ENCODE results near the gene MARVELD2.

The MARVELD2 gene

GRCh38 chr5:69491027-69491426, 76.1 kb downstream of the MARVELD2 start:
- no peak for DNase-seq (ENCODE audit: low read depth, low spot score)
- H3K4me3 ChIP-seq (ENCODE audit: low read length) = no peak overlapping the region

GRCh38 chr5:69491838-69492390, 77.0 kb downstream of the MARVELD2 start:
- DNase-seq (ENCODE audit: low read depth, low spot score) = no peak
- H3K4me3 ChIP-seq (ENCODE audit: low read length) = peak overlapping the region; percentile 60

- peak within 1 kb of the TSS; percentile 60 for H3K4me3 ChIP-seq (ENCODE audit: low read length)
Observed at GRCh38 chr5:69492391-69492922, 77.5 kb downstream of the MARVELD2 start, which contains the start of gene OCLN. OCLN (plus strand) TSS chr5:69492790; CDS start chr5:69504245, 11,455 bp downstream.

GRCh38 chr5:69492923-69493395, 78.0 kb downstream of the MARVELD2 start:
- DNase-seq (ENCODE audit: low read depth, low spot score) = no peak
- H3K4me3 ChIP-seq (ENCODE audit: low read length) = peak overlapping the region; percentile 60

More at GRCh38 chr5:69492391-69492922, 77.5 kb downstream of the MARVELD2 start, which contains the start of gene OCLN:
- DNase-seq (ENCODE audit: low read depth, low spot score) = peak; percentile 12

- no peak for DNase-seq (ENCODE audit: low read depth, low spot score)
- peak overlapping the region; percentile 60 for H3K4me3 ChIP-seq (ENCODE audit: low read length)
Observed at GRCh38 chr5:69493396-69494133, 78.6 kb downstream of the MARVELD2 start.
